Measurements from ENCODE around the gene C9orf50.

DNA sequence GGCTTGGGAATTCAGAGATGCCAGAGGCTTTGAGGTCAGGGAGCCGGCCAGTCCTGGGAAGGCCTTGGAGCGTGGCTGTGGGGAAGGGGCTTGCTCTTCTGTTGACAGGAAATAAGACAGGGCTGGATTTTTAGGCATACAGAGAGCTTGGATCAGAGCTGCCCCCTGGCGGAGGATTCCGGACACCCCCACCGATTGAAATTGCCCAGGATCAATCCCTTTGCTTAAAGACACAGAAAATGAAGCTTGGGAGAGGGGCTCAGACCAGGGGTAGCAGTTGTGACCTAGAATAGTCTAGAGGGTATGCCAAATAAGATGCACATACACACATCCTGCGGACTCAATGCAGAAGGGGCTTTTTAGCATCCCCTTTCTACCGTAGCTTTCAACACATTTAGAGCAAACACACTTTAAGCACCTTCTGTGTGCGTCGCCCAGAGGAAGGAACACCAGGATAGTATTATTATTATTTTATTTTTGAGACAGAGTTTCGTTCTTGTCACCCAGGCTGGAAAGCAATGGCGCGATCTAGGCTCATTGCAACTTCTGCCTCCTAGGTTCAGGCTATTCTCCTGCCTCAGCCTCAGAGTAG, 3.4 kb upstream of the C9orf50 start:
- TF ChIP-seq, protein P1, sequence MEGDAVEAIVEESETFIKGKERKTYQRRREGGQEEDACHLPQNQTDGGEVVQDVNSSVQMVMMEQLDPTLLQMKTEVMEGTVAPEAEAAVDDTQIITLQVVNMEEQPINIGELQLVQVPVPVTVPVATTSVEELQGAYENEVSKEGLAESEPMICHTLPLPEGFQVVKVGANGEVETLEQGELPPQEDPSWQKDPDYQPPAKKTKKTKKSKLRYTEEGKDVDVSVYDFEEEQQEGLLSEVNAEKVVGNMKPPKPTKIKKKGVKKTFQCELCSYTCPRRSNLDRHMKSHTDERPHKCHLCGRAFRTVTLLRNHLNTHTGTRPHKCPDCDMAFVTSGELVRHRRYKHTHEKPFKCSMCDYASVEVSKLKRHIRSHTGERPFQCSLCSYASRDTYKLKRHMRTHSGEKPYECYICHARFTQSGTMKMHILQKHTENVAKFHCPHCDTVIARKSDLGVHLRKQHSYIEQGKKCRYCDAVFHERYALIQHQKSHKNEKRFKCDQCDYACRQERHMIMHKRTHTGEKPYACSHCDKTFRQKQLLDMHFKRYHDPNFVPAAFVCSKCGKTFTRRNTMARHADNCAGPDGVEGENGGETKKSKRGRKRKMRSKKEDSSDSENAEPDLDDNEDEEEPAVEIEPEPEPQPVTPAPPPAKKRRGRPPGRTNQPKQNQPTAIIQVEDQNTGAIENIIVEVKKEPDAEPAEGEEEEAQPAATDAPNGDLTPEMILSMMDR (IDR thresholded peaks at IDR 0.05): peak; percentile 50 to 66 (median 62)
- TF ChIP-seq POLR2AphosphoS5 (IDR thresholded peaks at IDR 0.05) (no peak), POLR2A (IDR thresholded peaks at IDR 0.05) (no peak)

All from breast epithelium (tissue), 3 donors.